Kidney (tissue), 14 donors: ENCODE data around the gene SMAP1. TPM values are rescaled to one million over a fixed set of nuclear protein-coding genes. Genes with fewer than 3 reads are reported as not detected.
A peak's percentile ranks its signal among the peaks of the same experiment; 100 is the strongest.

ENCODE experiments used
- DNase-seq, 5 donors: peaks; one replicate each; pipeline ENCODE4 v3.0.0-alpha.2; 2013 to 2020
- FAIRE-seq: peaks from 2 replicates; lab custom pipeline; 2012; peaks lifted over from hg19 to GRCh38; lab: Jason Lieb, UNC
- H3K27ac ChIP-seq, 2 donors: one replicate each; pipeline ENCODE4 v1.7.0; 2013; ENCODE audit warnings: low read depth in 2 of 2, low read length in 2 of 2, inconsistent platforms in 1 of 2
- H3K27me3 ChIP-seq: one replicate; pipeline ENCODE4 v1.7.1; 2013; ENCODE audit warnings: low read length, inconsistent platforms; ENCODE audit not compliant: control insufficient read depth, insufficient read depth
- H3K36me3 ChIP-seq, 3 donors: one replicate each; pipeline versions ENCODE4 v1.7.0 to v1.7.1; 2013; ENCODE audit warnings: low read length in 3 of 3, control low read depth in 1 of 3, inconsistent platforms in 1 of 3; ENCODE audit not compliant: insufficient read depth in 3 of 3, control insufficient read depth in 2 of 3
- H3K4me1 ChIP-seq, 3 donors: one replicate each; pipeline versions ENCODE4 v1.7.0 to v1.7.1; 2013; ENCODE audit warnings: low read length in 3 of 3, inconsistent platforms in 1 of 3, low read depth in 1 of 3; ENCODE audit not compliant: control insufficient read depth in 2 of 3, insufficient read depth in 2 of 3
- H3K4me3 ChIP-seq, 3 donors: one replicate each; pipeline versions ENCODE4 v1.7.0 to v1.8.1; 2013; ENCODE audit warnings: low read length in 3 of 3, control low read depth in 1 of 3, inconsistent platforms in 1 of 3
- H3K9ac ChIP-seq, 3 donors: one replicate each; pipeline versions ENCODE4 v1.7.0 to v1.7.1; 2013; ENCODE audit warnings: low read length in 3 of 3, control low read depth in 1 of 3, inconsistent platforms in 1 of 3
- H3K9me3 ChIP-seq, 3 donors: one replicate each; pipeline versions ENCODE4 v1.7.0 to v1.7.1; 2013; ENCODE audit warnings: low read length in 3 of 3, control low read depth in 1 of 3, inconsistent platforms in 1 of 3; ENCODE audit not compliant: control insufficient read depth in 2 of 3, insufficient read depth in 1 of 3
- intact Hi-C: fragments of 100-400 bp; cut with DNase I; formaldehyde crosslinking; loops from one replicate; pipeline ENCODE4 v1.11.1; 2022
- polyA plus RNA-seq: library from polyadenylated mRNA; stranded (reverse); fragments of 350-450 nt; fragmentation: Illumina TruSeq; extraction: RNeasy Lipid Tissue Mini Kit (QIAGEN cat#74804); gene quantifications from one replicate; pipeline ENCODE4 v1.2.3, GENCODE V29; 2014; ENCODE audit warnings: low read depth, low replicate concordance; ENCODE audit not compliant: insufficient read depth
- total RNA-seq: library from RNA; stranded (reverse); fragmentation: NEBNext Ultra II Directional; extraction: Animal tissue kit (Norgen Biotek cat#: 25700); gene quantifications from one replicate; pipeline ENCODE4 v1.2.1, GENCODE V29; 2021
- TF ChIP-seq, protein P1 (sequence below): IDR thresholded peaks from 3 replicates; pipeline ENCODE4 v1.5.1; 2012; ENCODE audit warnings: mild to moderate bottlenecking, moderate library complexity, borderline replicate concordance; ENCODE audit not compliant: insufficient read depth; ENCODE audit errors: extremely low read depth
- donor health status: control.
- donor health status: control.
- donor health status: control.
- donor health status: control.
- donor health status: control.
- donor health status: DM: yes; HTN: yes; CAD: no.
- donor health status: Normal renal cell carcinoma (clear cell type).

Gene SMAP1
- total and polyA plus RNA-seq, 2 donors from 2014 or later, result 17.7 to 19.4 TPM

DNA sequence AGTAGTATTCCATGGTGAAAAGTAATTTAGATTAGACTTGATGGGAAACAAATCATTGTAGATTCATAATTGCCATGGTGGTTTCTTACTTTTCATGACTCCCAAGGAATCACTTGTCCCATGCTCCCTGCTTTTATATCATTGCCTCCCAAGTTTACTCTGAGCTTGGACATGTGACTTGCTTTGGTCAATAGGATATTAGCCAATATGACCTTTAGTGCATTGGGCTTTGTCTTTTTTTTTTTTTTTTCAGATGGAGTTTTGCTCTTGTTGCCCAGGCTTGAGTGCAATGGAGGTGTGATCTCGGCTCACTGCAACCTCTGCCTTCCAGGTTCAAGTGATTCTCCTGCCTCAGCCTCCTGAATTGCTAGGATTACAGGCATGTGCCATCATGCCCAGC, 15.5 kb upstream of the SMAP1 start:
- H3K4me1 ChIP-seq, result no peaks in the 10 kb centered on the region
- no peaks in the 10 kb centered on the region for H3K27me3 ChIP-seq
- H3K4me3 ChIP-seq, result no peak overlapping the region
- no peak overlapping the region for H3K27ac ChIP-seq
- DNase-seq (no peak), FAIRE-seq (no peak)
- no peaks in the 10 kb centered on the region for H3K9me3 ChIP-seq
- TF ChIP-seq, protein P1, sequence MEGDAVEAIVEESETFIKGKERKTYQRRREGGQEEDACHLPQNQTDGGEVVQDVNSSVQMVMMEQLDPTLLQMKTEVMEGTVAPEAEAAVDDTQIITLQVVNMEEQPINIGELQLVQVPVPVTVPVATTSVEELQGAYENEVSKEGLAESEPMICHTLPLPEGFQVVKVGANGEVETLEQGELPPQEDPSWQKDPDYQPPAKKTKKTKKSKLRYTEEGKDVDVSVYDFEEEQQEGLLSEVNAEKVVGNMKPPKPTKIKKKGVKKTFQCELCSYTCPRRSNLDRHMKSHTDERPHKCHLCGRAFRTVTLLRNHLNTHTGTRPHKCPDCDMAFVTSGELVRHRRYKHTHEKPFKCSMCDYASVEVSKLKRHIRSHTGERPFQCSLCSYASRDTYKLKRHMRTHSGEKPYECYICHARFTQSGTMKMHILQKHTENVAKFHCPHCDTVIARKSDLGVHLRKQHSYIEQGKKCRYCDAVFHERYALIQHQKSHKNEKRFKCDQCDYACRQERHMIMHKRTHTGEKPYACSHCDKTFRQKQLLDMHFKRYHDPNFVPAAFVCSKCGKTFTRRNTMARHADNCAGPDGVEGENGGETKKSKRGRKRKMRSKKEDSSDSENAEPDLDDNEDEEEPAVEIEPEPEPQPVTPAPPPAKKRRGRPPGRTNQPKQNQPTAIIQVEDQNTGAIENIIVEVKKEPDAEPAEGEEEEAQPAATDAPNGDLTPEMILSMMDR, result no peak
- intact Hi-C loops, result no loop called here
- no peak overlapping the region for H3K9ac ChIP-seq
- H3K36me3 ChIP-seq, result no peaks in the 10 kb centered on the region

DNA sequence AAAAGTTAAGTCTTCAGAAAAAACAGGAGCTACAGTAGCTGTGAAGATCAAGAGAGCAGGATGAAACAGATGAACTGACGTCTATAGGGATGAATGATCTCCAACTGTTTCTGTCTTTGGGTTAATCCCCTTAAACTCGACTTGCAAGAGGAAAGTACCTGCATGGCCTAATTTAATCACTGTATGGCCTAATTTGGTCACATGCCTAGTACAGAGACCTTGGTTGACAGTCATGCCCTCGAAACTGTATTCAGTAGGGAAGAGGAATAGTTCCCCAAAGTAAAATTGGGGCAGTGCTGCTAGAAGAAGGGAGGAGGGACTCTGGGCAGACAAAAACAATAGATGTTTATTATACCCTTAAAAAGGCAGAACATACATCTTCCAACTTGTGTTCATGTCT, 10.0 kb upstream of the SMAP1 start:
- Histone ChIP-seq H3K4me3 (no peak overlapping the region), H3K9me3 (no peaks in the 10 kb centered on the region), H3K27ac (no peak overlapping the region), H3K36me3 (no peaks in the 10 kb centered on the region), H3K4me1 (no peaks in the 10 kb centered on the region), H3K27me3 (no peaks in the 10 kb centered on the region), H3K9ac (no peak overlapping the region)
- no peak for FAIRE-seq
- intact Hi-C loops, result no loop called here
- TF ChIP-seq, protein P1, result no peak
- DNase-seq, result no peak

DNA sequence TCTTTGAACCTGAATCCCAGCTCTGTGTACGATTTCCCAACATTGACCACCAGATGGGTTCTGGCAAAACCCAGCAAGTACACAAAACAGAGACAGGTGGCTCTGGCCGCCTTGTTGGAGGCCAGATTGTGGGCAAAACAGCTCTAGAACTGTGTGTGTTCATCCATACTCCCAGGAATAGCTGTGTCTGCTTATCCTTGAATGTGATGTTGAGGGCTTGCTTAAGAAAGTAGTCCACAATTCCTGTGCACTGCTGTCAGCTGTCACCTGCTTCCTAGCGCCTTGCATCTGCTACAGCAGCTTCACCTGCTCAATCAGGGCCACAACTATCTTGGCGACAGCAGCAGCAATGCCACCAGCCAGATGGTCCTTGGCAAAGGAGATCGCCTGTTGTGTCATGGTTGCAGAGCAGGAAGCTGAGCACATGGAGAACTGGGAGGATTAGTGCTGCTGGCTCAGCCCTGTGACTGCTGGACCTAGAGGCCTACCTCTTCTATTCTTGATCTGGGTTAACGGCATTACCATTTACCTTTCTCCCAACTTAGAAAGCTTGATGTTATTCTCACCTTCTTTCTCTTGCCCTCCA, 3.7 kb upstream of the SMAP1 start:
- Histone ChIP-seq H3K27ac (no peak overlapping the region), H3K4me1 (peaks cover 0 to 7% (median 6%) of the 10 kb centered on the region in 3 donors), H3K4me3 (no peak overlapping the region), H3K36me3 (no peaks in the 10 kb centered on the region), H3K9me3 (no peaks in the 10 kb centered on the region), H3K9ac (no peak overlapping the region), H3K27me3 (no peaks in the 10 kb centered on the region)
- no peak for DNase-seq
- TF ChIP-seq, protein P1, result no peak
- intact Hi-C loops, result no loop called here
- FAIRE-seq, result no peak

GRCh38 chr6:70666706-70667105, 977 bp upstream of the SMAP1 start:
- H3K27ac ChIP-seq, result no peak overlapping the region
- H3K4me3 ChIP-seq, result peak overlapping the region in 1 of 3 donors; percentile 89
- FAIRE-seq (no peak), DNase-seq (no peak)
- H3K36me3 ChIP-seq, result no peaks in the 10 kb centered on the region
- H3K9ac ChIP-seq, result no peak overlapping the region
- TF ChIP-seq, protein P1, result no peak
- H3K4me1 ChIP-seq, result peaks cover 0 to 9% (median 7%) of the 10 kb centered on the region in 3 donors
- no peaks in the 10 kb centered on the region for H3K27me3 ChIP-seq
- no peaks in the 10 kb centered on the region for H3K9me3 ChIP-seq
- intact Hi-C loops, result no loop called here
